Ammon's horn (tissue), 1 donor: ENCODE data around the gene GAS6.
"Not testable (repeated sequence)": the region's sequence is repeated elsewhere in the genome, so short reads cannot be mapped to it uniquely, and the experiment has no call there.

Source experiments
- DNase-seq: peaks from one replicate; pipeline ENCODE4 v3.0.0-alpha.2; 2016; ENCODE audit warnings: low spot score

The GAS6 gene

GRCh38 chr13:113867913-113868312, 4.0 kb upstream of the GAS6 start:
- DNase-seq = not testable (repeated sequence)

- no peak for DNase-seq
These were observed 1.6 kb upstream of the GAS6 start for GRCh38 chr13:113865427-113865826.

- no peak for DNase-seq
These were observed 506 bp upstream of the GAS6 start for GRCh38 chr13:113864273-113864890.

DNA sequence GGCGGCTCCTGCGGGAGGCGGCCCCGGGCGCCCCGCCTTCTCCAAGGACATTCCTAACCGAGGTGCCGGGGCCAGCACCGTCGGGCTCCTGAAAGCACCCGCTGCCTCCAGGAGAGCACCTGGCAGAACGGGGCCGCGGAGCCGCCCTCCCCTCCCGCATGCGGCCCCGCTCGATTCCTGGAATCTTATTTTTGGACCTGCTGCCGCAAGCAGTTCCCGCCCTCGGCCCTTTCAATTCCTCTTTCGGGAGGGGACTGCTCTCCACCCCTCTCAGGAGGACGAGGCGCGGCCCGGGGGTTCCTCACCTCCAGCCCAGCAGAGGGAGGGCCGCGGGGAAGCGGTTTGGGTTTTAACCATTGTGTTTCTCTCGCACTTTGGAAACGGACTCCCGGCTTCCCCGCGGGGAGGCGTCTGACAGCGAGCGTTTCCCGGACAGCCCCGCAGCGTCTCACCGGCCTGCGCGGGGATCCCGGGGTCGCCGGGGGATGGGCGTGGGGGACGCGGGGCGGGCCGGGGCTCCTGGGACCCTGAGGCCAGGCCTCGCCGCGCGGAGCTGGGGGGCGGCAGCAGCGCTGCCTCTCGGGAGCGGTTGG, 849 bp downstream of the GAS6 start:
- DNase-seq = no peak

DNA sequence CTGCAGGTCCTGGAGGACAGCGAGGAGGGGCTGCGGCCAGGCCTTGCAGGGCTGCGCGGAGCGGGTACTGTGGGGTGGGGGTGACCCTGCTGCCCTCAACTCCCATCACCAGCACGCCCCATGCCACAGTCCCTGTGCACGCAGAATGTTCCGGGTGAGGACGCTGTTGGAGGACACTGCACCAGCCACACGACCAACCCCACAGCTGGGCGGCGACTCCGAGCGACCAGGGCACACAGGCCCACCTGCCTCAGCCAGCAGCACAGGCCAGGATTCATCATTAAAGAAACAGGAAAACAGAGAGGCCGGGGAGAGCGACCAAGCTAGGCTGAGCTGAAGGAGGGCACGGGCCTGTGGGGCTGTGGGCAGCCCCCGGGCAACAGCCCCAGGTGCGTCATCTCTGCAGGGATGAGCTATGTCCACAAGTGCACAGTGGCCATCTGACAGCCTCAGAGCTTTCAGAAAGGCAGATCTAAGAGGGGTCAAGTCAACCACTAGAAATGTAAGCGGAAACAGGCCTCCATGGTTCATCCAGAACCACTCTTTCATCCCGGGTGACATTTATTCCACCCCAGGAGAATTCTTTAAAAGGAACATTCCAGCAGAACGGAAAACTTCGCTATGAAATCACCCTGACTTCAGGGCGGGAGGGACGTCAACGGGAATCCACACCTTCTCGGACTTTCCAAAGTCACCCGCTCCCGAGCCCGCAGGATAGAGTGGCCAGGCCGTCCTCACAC, 1.5 kb downstream of the GAS6 start:
- DNase-seq = no peak

DNA sequence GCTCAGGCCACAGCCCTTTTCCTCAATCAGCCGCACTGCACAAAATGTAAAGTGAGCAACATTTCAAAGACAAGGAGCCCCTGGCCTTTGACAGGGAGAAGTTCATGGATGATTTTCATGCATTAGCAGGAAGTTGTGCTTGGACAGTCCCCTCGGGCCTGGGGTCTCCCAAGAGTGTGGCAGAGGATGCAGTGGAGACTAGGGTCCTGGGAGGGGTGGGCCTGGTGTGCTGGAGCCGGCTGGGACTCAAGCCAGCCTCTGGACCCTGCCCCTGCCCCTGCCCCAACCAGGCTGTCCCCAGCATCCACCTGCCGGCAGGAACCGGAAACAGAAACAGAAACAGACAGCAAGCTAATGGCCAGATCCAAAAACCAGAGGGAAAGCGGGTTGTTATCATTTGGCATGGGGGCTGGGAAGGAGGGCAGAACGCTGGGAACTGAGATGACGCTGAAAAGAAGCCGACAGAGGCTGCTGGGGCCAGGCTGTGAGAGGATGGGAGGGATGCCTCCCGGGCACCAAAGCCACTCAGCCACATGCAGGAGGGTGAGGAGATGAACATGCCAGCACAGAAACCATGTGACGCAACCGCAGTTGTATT, 2.3 kb downstream of the GAS6 start:
- DNase-seq = no peak

DNA sequence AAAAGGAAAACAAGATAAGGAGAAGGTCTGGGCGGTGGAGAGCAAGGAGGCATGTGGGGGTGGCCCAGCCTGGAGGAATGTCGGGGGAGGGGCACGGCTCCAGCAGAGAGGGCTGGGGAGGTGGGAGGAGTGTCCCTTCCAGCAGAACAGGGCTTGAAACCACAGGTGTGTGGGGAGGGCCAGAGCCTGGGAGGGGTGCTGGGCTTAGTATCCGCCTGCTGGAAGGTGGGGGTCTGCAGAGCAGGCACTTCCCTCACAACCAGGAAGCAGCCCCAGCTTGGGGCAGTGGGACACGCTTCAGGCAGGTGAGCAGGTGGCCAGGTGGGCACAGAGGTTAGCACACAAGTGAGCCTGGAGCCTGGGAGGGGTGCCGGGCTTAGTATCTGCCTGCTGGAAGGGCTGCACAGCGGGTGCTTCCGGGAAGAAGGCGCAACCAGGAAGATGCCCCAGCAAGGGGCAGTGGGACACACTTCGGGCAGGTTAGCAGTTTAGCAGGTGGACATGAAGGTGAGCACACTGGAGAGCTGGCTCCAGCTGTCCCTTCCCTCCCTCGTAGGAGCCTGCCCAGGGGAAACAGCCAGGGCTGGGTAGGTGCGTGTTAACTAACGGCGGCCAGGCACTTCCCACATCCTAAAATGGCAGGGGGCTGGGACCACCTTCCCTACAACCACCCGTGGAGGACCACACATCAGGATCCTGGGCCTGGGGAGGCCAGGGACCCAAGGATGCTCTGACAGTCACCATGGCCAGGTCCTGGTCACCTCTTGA, 3.0 kb downstream of the GAS6 start:
- no peak for DNase-seq

GRCh38 chr13:113860051-113860664, 3.7 kb downstream of the GAS6 start:
- no peak for DNase-seq

GRCh38 chr13:113859311-113860050, 4.4 kb downstream of the GAS6 start:
- DNase-seq = no peak

- DNase-seq = no peak
These were observed 6.2 kb downstream of the GAS6 start for GRCh38 chr13:113857531-113858195.

GRCh38 chr13:113856716-113857065, 7.2 kb downstream of the GAS6 start:
- DNase-seq = no peak

- DNase-seq = no peak
These were observed 7.8 kb downstream of the GAS6 start for GRCh38 chr13:113855931-113856715.

GRCh38 chr13:113855012-113855921, 8.6 kb downstream of the GAS6 start:
- no peak for DNase-seq

GRCh38 chr13:113854238-113855011, 9.5 kb downstream of the GAS6 start:
- peak; percentile 76 for DNase-seq

DNA sequence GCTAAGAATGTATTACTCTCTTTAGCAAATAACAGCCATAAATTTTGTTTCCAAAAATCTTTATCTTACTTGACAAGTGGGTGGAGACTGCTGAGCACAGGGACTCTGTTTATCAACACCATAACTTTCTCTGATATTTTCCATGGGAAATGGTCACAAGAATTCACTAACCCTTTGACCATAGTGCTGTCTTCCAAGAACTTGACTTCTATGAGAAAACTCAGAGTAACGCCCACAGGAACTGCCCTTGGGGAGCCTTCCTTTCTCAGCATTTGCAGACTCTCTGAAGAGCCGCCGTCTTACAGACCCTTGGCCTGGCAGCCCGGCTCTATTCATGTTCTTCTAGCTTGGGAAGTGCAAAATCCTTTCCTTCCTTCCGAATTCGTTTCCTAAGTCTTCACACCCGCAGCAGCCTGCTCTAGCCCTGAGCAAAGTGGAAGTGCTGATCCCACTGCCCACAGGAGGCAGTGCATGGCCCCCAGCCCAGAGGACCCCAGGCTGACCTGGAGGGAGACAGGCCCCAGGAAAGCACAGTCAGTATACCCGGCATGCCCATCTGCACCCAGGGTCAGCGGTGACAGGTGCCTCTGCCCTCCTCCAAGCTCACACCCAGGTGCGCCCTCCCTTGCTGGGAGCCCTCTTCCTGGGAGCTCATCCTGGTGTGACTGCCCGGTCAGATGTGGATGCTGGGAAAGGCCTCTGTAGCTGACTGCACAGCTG, 10.2 kb downstream of the GAS6 start:
- DNase-seq = no peak

DNA sequence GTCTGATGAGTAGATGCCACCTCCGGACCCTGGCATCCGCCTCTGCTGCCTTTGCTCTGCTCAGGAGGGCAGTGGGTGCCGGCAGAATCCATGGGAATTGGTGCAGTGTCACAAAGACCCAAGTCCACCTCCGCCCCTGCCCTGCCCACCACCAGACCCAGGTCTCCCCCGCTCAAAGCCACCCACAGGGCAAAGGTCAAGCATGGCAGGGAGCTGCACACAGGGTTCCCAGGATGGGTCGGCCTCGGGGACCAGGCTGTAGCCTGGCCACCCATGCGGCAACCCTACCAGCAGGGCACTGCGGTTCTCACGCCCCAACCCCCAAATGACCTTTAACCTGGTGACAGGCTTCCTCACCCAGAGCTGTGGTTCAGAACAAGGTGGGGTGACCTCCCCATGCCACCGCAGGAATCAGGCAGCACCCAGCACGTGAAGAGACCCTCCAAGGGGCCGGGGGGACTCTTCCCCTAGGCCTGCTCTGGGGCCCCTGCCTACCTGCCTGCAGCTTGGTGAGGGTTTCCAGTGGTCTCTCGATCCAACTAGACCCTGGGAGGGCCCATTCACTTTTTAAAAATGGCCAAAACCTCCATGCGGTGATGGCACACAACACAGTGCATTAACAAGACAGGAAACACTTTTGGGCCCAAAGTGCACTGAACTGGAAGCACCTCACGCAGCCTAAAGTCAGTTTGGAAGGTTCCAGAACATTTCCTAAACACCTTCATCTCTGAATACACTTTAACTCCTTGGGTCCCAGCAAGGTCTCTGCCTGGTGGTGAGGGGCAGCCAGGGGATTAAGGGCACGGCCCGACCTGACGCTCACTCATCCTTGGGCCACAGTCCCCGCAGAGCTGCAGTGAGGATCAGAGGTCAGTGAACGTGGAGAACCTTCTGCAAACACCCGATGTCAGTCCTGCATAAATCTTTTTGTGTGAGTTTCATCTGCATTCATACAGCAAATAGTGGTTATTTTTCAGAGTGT, 11.0 kb downstream of the GAS6 start:
- no peak for DNase-seq
